GM12878 (cell line): Measurements from ENCODE around the gene EPHB2.

ENCODE experiments used
- MXI1 ChIP-seq: fragments of 150-350 bp; IDR thresholded peaks from 2 replicates; pipeline ENCODE4 v1.6.1; 2011; ENCODE audit warnings: low read depth, mild to moderate bottlenecking, inconsistent platforms, low read length, improper control_type of control experiment
- RBBP5 ChIP-seq: fragments of 200-600 bp; sonication (generic); conservative IDR thresholded peaks from 2 replicates; pipeline ENCODE4 v1.6.1; 2016
- TCF12 ChIP-seq: IDR thresholded peaks from 2 replicates; pipeline ENCODE4 v1.6.1; 2011; ENCODE audit warnings: low read depth, mild to moderate bottlenecking, low read length

GRCh38 chr1:22936681-22937080, 226.0 kb downstream of the EPHB2 start:
- TF ChIP-seq RBBP5 (no peak), TCF12 (no peak), MXI1 (no peak)
